SK-N-SH (cell line): ENCODE results near the gene CD93. TPM values are rescaled to one million over a fixed set of nuclear protein-coding genes. Genes with fewer than 3 reads are reported as not detected.

ENCODE experiments used
- CTCF ChIA-PET: fragments of 300-600, 350-600 bp; formaldehyde crosslinking; extraction: SDS; loops from one replicate; lab custom pipeline; 2021; lab: Yijun Ruan, JAX
- POLR2A ChIA-PET: fragments of 350-600 bp; sonication (Branson Sonifier 250); formaldehyde crosslinking; extraction: SDS; loops from one replicate; lab custom pipeline; 2020; ENCODE audit warnings: antibody characterized with exemption, inconsistent platforms; lab: Yijun Ruan, JAX
- DNase-seq: peaks from one replicate; pipeline ENCODE4 v3.0.0; 2012
- H2AFZ ChIP-seq: fragments of 200-600 bp; sonication (generic); 2 replicates; pipeline ENCODE4 v1.8.1; 2016; ENCODE audit warnings: antibody characterized with exemption, mild to moderate bottlenecking, low read depth
- H3F3A ChIP-seq: fragments of 200-600 bp; sonication (generic); replicated peaks from 2 replicates; pipeline ENCODE3; 2016; ENCODE audit warnings: antibody characterized with exemption, mild to moderate bottlenecking; ENCODE audit not compliant: insufficient read depth
- H3K27ac ChIP-seq, 2 experiments: fragments of 200-500 bp in 1 of 2; fragments of 200-600 bp in 1 of 2; sonication (Bioruptor generic) in 1 of 2; sonication (generic), shearing (Covaris generic) in 1 of 2; 2 replicates each; pipeline versions ENCODE4 v1.5.1 to v1.6.1; 2014 to 2016; ENCODE audit warnings: low read depth in 2 of 2, inconsistent platforms in 1 of 2, low read length in 1 of 2, mild to moderate bottlenecking in 1 of 2, mixed read lengths in 1 of 2
- H3K27me3 ChIP-seq: fragments of 200-600 bp; sonication (generic), shearing (Covaris generic); 2 replicates; pipeline ENCODE4 v1.6.1; 2016; ENCODE audit warnings: mixed run types; ENCODE audit not compliant: insufficient read depth
- H3K36me3 ChIP-seq, 2 experiments: fragments of 200-500 bp in 1 of 2; fragments of 200-600 bp in 1 of 2; sonication (Bioruptor generic) in 1 of 2; sonication (generic) in 1 of 2; replicated peaks in 1 of 2; 2 replicates each; pipeline versions ENCODE3 to v1.5.1; 2014 to 2016; ENCODE audit warnings: low read length in 1 of 2, mild to moderate bottlenecking in 1 of 2; ENCODE audit not compliant: insufficient read depth in 2 of 2, control insufficient read depth in 1 of 2
- H3K4me1 ChIP-seq, 2 experiments: fragments of 200-500 bp in 1 of 2; fragments of 200-600 bp in 1 of 2; sonication (Bioruptor generic) in 1 of 2; sonication (generic), shearing (Covaris generic) in 1 of 2; 2 replicates each; pipeline versions ENCODE4 v1.5.1 to v1.6.1; 2014 to 2016; ENCODE audit warnings: low read depth in 1 of 2, low read length in 1 of 2, mixed run types in 1 of 2; ENCODE audit not compliant: insufficient read depth in 2 of 2, control insufficient read depth in 1 of 2
- H3K4me2 ChIP-seq: fragments of 200-600 bp; sonication (generic), shearing (Covaris generic); 2 replicates; pipeline ENCODE4 v1.6.1; 2017; ENCODE audit warnings: mixed run types
- H3K4me3 ChIP-seq, 2 experiments: fragments of 200-500 bp in 1 of 2; fragments of 200-600 bp in 1 of 2; sonication (Bioruptor generic) in 1 of 2; sonication (generic), shearing (Covaris generic) in 1 of 2; 2 replicates each; pipeline versions ENCODE4 v1.5.1 to v1.8.1; 2014 to 2016; ENCODE audit warnings: low read depth in 2 of 2, inconsistent platforms in 1 of 2, low read length in 1 of 2, mild to moderate bottlenecking in 1 of 2, mixed read lengths in 1 of 2, moderate library complexity in 1 of 2
- H3K79me2 ChIP-seq: fragments of 200-600 bp; sonication (generic); 2 replicates; pipeline ENCODE4 v1.8.1; 2017; ENCODE audit warnings: mild to moderate bottlenecking; ENCODE audit not compliant: insufficient read depth
- H3K9ac ChIP-seq: fragments of 200-600 bp; sonication (generic); 2 replicates; pipeline ENCODE4 v1.6.1; 2017; ENCODE audit warnings: mixed run types
- H3K9me2 ChIP-seq: fragments of 200-600 bp; sonication (generic); 2 replicates; pipeline ENCODE4 v1.6.1; 2017; ENCODE audit warnings: mixed run types
- H3K9me3 ChIP-seq: fragments of 200-600 bp; sonication (generic); 2 replicates; pipeline ENCODE4 v1.6.1; 2017; ENCODE audit warnings: mixed run types, mild to moderate bottlenecking, moderate library complexity
- H4K20me1 ChIP-seq: fragments of 200-600 bp; sonication (generic); 2 replicates; pipeline ENCODE4 v1.6.1; 2017; ENCODE audit warnings: mild to moderate bottlenecking, mixed run types; ENCODE audit not compliant: insufficient read depth
- ELF1 ChIP-seq: IDR thresholded peaks from 2 replicates; pipeline ENCODE4 v1.4.0; 2012
- EP300 ChIP-seq, 2 experiments: IDR thresholded peaks; 2 replicates each; pipeline versions ENCODE4 v1.4.0 to v1.6.1; 2012; ENCODE audit warnings: borderline replicate concordance in 1 of 2, low read depth in 1 of 2, low read length in 1 of 2
- FOSL2 ChIP-seq: IDR thresholded peaks from 2 replicates; pipeline ENCODE4 v1.4.0; 2012; ENCODE audit warnings: low read depth, mild to moderate bottlenecking, moderate library complexity, borderline replicate concordance
- FOXM1 ChIP-seq: IDR thresholded peaks from 2 replicates; pipeline ENCODE4 v1.4.0; 2012; ENCODE audit warnings: low read depth, mild to moderate bottlenecking
- MEF2A ChIP-seq: IDR thresholded peaks from 2 replicates; pipeline ENCODE4 v1.4.0; 2012; ENCODE audit warnings: low read depth, borderline replicate concordance
- RAD21 ChIP-seq: IDR thresholded peaks from 2 replicates; pipeline ENCODE4 v1.6.1; 2012; ENCODE audit warnings: mild to moderate bottlenecking, low read length
- RCOR1 ChIP-seq: fragments of 150-350 bp; IDR thresholded peaks from 2 replicates; pipeline ENCODE4 v1.6.1; 2017; ENCODE audit warnings: antibody characterized with exemption, low read length
- RFX5 ChIP-seq: IDR thresholded peaks from 2 replicates; pipeline ENCODE4 v1.6.1; 2012; ENCODE audit warnings: mild to moderate bottlenecking, improper control_type of control experiment, low read length
- RXRA ChIP-seq: IDR thresholded peaks from 2 replicates; pipeline ENCODE4 v1.4.0; 2012; ENCODE audit warnings: low read depth, mild to moderate bottlenecking, borderline replicate concordance
- TAF1 ChIP-seq: IDR thresholded peaks from 2 replicates; pipeline ENCODE4 v1.6.1; 2012; ENCODE audit warnings: low read depth, mild to moderate bottlenecking, low read length, moderate library complexity, borderline replicate concordance
- TEAD4 ChIP-seq: IDR thresholded peaks from 2 replicates; pipeline ENCODE4 v1.4.0; 2012; ENCODE audit warnings: mild to moderate bottlenecking, borderline replicate concordance; ENCODE audit not compliant: insufficient read depth
- WGBS: methylation state at CpG from one replicate; pipeline ENCODE4 v1.1.6; 2017; ENCODE audit warnings: low lambda C conversion rate; 5-methylcytosine and 5-hydroxymethylcytosine counted together
- polyA plus RNA-seq, 3 experiments: library from polyadenylated mRNA; depleted of rRNA; stranded (reverse); fragments of >200 nt; gene quantifications; 2 replicates each; pipeline ENCODE4 v1.2.3, GENCODE V29; 2012
- TF ChIP-seq, protein P1 (sequence below): IDR thresholded peaks from 2 replicates; pipeline ENCODE4 v1.6.1; 2012; ENCODE audit warnings: mild to moderate bottlenecking, low read depth, low read length, moderate library complexity
- TF ChIP-seq, protein P2 (sequence below): IDR thresholded peaks from 2 replicates; pipeline ENCODE4 v1.4.0; 2012; ENCODE audit warnings: low read depth, borderline replicate concordance
- TF ChIP-seq, protein P3 (sequence below): IDR thresholded peaks from 2 replicates; pipeline ENCODE4; 2012

CD93 gene
- polyA plus RNA-seq, 1 of the 3 experiments (the other 2 are of a cell fraction): 0.03 TPM

DNA sequence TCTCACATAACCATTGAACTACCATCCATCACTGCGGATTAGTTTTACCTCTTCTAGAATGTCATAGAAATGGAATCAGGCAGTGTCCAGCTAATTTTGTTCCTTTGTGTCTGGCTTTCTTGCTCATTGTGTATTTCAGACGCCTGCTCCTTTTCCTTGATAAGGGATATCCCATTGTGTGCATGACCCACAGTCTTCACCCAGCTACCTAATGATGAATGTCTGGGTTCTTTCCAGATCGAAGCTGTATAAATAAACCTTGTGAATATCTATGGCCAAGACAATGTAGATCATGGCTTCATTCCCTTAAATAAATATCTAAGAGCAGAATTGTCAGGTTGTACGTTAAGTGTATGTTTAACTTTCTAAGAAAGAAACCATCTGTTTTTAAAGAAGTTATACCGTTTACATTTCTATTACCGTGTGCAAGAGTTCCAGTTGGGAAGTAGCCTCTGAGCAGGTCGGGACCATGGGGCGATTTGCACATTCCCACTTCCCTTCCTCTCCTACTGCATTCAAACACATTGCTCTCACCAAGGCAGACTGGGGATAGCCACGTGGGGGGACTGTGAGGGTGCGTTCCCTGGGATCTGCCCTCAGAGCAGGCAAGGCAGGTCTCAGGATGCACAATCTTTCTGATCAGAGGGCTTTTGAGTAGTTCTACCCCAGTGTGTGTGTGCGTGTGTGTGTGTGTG lies 13.1 kb downstream of the CD93 start:
- TF ChIP-seq FOSL2 (no peak), RCOR1 (no peak), TAF1 (no peak), FOXM1 (no peak), RFX5 (no peak), RAD21 (no peak), ELF1 (no peak)
- TF ChIP-seq, protein P1, sequence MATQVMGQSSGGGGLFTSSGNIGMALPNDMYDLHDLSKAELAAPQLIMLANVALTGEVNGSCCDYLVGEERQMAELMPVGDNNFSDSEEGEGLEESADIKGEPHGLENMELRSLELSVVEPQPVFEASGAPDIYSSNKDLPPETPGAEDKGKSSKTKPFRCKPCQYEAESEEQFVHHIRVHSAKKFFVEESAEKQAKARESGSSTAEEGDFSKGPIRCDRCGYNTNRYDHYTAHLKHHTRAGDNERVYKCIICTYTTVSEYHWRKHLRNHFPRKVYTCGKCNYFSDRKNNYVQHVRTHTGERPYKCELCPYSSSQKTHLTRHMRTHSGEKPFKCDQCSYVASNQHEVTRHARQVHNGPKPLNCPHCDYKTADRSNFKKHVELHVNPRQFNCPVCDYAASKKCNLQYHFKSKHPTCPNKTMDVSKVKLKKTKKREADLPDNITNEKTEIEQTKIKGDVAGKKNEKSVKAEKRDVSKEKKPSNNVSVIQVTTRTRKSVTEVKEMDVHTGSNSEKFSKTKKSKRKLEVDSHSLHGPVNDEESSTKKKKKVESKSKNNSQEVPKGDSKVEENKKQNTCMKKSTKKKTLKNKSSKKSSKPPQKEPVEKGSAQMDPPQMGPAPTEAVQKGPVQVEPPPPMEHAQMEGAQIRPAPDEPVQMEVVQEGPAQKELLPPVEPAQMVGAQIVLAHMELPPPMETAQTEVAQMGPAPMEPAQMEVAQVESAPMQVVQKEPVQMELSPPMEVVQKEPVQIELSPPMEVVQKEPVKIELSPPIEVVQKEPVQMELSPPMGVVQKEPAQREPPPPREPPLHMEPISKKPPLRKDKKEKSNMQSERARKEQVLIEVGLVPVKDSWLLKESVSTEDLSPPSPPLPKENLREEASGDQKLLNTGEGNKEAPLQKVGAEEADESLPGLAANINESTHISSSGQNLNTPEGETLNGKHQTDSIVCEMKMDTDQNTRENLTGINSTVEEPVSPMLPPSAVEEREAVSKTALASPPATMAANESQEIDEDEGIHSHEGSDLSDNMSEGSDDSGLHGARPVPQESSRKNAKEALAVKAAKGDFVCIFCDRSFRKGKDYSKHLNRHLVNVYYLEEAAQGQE: no peak
- TF ChIP-seq, protein P2, sequence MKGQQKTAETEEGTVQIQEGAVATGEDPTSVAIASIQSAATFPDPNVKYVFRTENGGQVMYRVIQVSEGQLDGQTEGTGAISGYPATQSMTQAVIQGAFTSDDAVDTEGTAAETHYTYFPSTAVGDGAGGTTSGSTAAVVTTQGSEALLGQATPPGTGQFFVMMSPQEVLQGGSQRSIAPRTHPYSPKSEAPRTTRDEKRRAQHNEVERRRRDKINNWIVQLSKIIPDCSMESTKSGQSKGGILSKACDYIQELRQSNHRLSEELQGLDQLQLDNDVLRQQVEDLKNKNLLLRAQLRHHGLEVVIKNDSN: no peak
- TF ChIP-seq, all 33 proteins: peak for 0
- no peaks in the 10 kb centered on the region for H3K9me3 ChIP-seq
- no peak overlapping the region for H3K27ac ChIP-seq
- no peak for DNase-seq
- POLR2A ChIA-PET: no interaction called here
- H3K79me2 ChIP-seq: no peaks in the 10 kb centered on the region
- no peaks in the 10 kb centered on the region for H3K4me1 ChIP-seq
- no peaks in the 10 kb centered on the region for H3K36me3 ChIP-seq
- WGBS: 15% methylated on average over 11 of the region's 11 CpGs
- H4K20me1 ChIP-seq: no peaks in the 10 kb centered on the region
- H2AFZ ChIP-seq: no peak overlapping the region
- no peaks in the 10 kb centered on the region for H3K9me2 ChIP-seq
- H3K27me3 ChIP-seq: peaks cover 29% of the 10 kb centered on the region
- H3K4me3 ChIP-seq: no peak overlapping the region
- H3K4me2 ChIP-seq: no peak overlapping the region
- CTCF ChIA-PET: no interaction called here
- H3K9ac ChIP-seq: no peak overlapping the region
- H3F3A ChIP-seq: no peaks in the 10 kb centered on the region

DNA sequence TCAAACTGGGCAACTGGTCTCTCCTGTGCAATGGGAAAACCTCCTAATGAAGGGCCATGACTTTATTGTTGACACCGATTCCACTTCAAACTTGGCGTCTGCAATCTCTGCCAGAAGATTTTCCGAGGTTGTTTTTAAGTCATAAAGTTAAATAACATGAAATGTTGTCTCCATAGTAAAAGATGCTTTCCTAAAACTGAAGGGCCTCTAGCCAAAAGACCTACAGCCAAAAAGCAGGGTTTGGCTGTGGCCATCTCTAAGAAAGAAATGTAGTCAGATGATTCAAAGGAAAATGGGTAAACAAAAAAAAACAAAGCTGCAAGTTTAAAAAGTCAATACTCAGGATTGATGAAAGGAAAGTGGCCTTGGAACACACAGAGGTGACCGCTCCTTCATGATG lies 14.1 kb downstream of the CD93 start:
- 14% methylated on average over 4 of the region's 4 CpGs for WGBS
- Histone ChIP-seq H3K4me1 (no peaks in the 10 kb centered on the region), H2AFZ (no peak overlapping the region), H3K27ac (no peak overlapping the region), H3K4me3 (no peak overlapping the region), H3K9ac (no peak overlapping the region), H3K27me3 (peaks cover 31% of the 10 kb centered on the region; the same call in 1 of the 2 replicates), H3K4me2 (no peak overlapping the region), H3K9me2 (no peaks in the 10 kb centered on the region), H3K9me3 (no peaks in the 10 kb centered on the region), H3F3A (no peaks in the 10 kb centered on the region), H4K20me1 (no peaks in the 10 kb centered on the region), H3K79me2 (no peaks in the 10 kb centered on the region), H3K36me3 (no peaks in the 10 kb centered on the region)
- CTCF ChIA-PET: interaction anchor here (0.7 kb wide), 1 partner anchor 674 kb away, joined by 3 read pairs; no protein-coding TSS in a partner anchor
- POLR2A ChIA-PET: no interaction called here
- no peak for DNase-seq
- TF ChIP-seq MEF2A (no peak), RAD21 (no peak), EP300 (IDR thresholded peaks at IDR 0.05; ENCODE audit: borderline replicate concordance in 1 of 2, low read depth in 1 of 2, low read length in 1 of 2) (no peak), TEAD4 (no peak), FOSL2 (no peak), RXRA (no peak), TAF1 (no peak)
- TF ChIP-seq, protein P3, sequence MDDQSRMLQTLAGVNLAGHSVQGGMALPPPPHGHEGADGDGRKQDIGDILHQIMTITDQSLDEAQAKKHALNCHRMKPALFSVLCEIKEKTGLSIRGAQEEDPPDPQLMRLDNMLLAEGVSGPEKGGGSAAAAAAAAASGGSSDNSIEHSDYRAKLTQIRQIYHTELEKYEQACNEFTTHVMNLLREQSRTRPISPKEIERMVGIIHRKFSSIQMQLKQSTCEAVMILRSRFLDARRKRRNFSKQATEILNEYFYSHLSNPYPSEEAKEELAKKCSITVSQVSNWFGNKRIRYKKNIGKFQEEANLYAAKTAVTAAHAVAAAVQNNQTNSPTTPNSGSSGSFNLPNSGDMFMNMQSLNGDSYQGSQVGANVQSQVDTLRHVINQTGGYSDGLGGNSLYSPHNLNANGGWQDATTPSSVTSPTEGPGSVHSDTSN: no peak
- TF ChIP-seq, protein P2: no peak
- TF ChIP-seq, protein P1: no peak
